Astrocyte of the spinal cord (primary cell): Measurements from ENCODE around the gene KRTAP3-3.

ENCODE experiments used
- DNase-seq: peaks from one replicate; pipeline ENCODE4 v3.0.0; 2011; ENCODE audit warnings: low read depth, low spot score
- H3K4me3 ChIP-seq: 2 replicates; pipeline ENCODE4 v1.5.1; 2011; ENCODE audit warnings: low read depth, mild to moderate bottlenecking, low read length, moderate library complexity
- CTCF ChIP-seq: IDR thresholded peaks from 2 replicates; pipeline ENCODE4 v1.5.1; 2012; ENCODE audit warnings: low read depth, mild to moderate bottlenecking, low read length, inconsistent platforms
- in situ Hi-C: cut with HindIII; loops from 2 replicates; pipeline ENCODE4 v1.10.0; 2017; ENCODE audit warnings: low sequenced_read_pairs

KRTAP3-3 gene

GRCh38 chr17:41013181-41013580 is 19.2 kb upstream of the KRTAP3-3 start:
- H3K4me3 ChIP-seq: no peak overlapping the region
- in situ Hi-C loops: no loop called here
- TF ChIP-seq CTCF: no peak
- no peak for DNase-seq

GRCh38 chr17:41012326-41013120 is 18.6 kb upstream of the KRTAP3-3 start:
- no peak overlapping the region for H3K4me3 ChIP-seq
- no peak for TF ChIP-seq CTCF
- in situ Hi-C loops: no loop called here
- no peak for DNase-seq

GRCh38 chr17:41010441-41010840 is 16.5 kb upstream of the KRTAP3-3 start:
- H3K4me3 ChIP-seq: no peak overlapping the region
- in situ Hi-C loops: no loop called here
- TF ChIP-seq CTCF: no peak
- no peak for DNase-seq

GRCh38 chr17:41009936-41010335 is 16.0 kb upstream of the KRTAP3-3 start:
- no peak for DNase-seq
- in situ Hi-C loops: no loop called here
- TF ChIP-seq CTCF: no peak
- no peak overlapping the region for H3K4me3 ChIP-seq

- DNase-seq: no peak
- in situ Hi-C loops: no loop called here
- no peak overlapping the region for H3K4me3 ChIP-seq
- no peak for TF ChIP-seq CTCF
These were observed 15.4 kb upstream of the KRTAP3-3 start for GRCh38 chr17:41009301-41009760.

- DNase-seq: no peak
- in situ Hi-C loops: no loop called here
- no peak within 1 kb of the TSS for H3K4me3 ChIP-seq
- TF ChIP-seq CTCF: no peak
These were observed 14.8 kb upstream of the KRTAP3-3 start, which contains the start of gene KRTAP3-1 for GRCh38 chr17:41008811-41009210. TSS of gene KRTAP3-1 (minus strand) at chr17:41009128. CDS start at chr17:41009074, 54 bp downstream.
